IPS-18a (cell line): Measurements from ENCODE around the gene SLC8A1.

Experiments
- H3K27ac ChIP-seq: one replicate; pipeline ENCODE4 v1.5.1; 2013; ENCODE audit warnings: low read length
- H3K27me3 ChIP-seq: one replicate; pipeline ENCODE4 v1.6.1; 2013; ENCODE audit warnings: mild to moderate bottlenecking, low read length; ENCODE audit not compliant: control insufficient read depth, insufficient read depth
- H3K36me3 ChIP-seq: one replicate; pipeline ENCODE4 v1.6.1; 2013; ENCODE audit warnings: low read depth, low read length; ENCODE audit not compliant: control insufficient read depth
- H3K4me1 ChIP-seq: one replicate; pipeline ENCODE4 v1.6.1; 2013; ENCODE audit warnings: low read depth, low read length; ENCODE audit not compliant: control insufficient read depth
- H3K4me3 ChIP-seq: one replicate; pipeline ENCODE4 v1.5.1; 2013; ENCODE audit warnings: low read length
- H3K9ac ChIP-seq: one replicate; pipeline ENCODE4 v1.6.1; 2013; ENCODE audit warnings: mild to moderate bottlenecking, low read length, moderate library complexity
- H3K9me3 ChIP-seq: one replicate; pipeline ENCODE4 v1.6.1; 2013; ENCODE audit warnings: low read depth, low read length; ENCODE audit not compliant: control insufficient read depth

Gene SLC8A1

GRCh38 chr2:40199771-40200170 lies 252.1 kb downstream of the SLC8A1 start:
- no peaks in the 10 kb centered on the region for H3K36me3 ChIP-seq
- H3K4me3 ChIP-seq, result no peak overlapping the region
- H3K4me1 ChIP-seq, result no peaks in the 10 kb centered on the region
- no peak overlapping the region for H3K9ac ChIP-seq
- no peaks in the 10 kb centered on the region for H3K9me3 ChIP-seq
- H3K27ac ChIP-seq, result no peak overlapping the region
- H3K27me3 ChIP-seq, result no peaks in the 10 kb centered on the region

GRCh38 chr2:40197121-40197520 lies 254.8 kb downstream of the SLC8A1 start:
- Histone ChIP-seq H3K36me3 (no peaks in the 10 kb centered on the region), H3K27ac (no peak overlapping the region), H3K4me1 (no peaks in the 10 kb centered on the region), H3K27me3 (no peaks in the 10 kb centered on the region), H3K9me3 (no peaks in the 10 kb centered on the region), H3K4me3 (no peak overlapping the region), H3K9ac (no peak overlapping the region)

GRCh38 chr2:40193670-40194026 lies 258.2 kb downstream of the SLC8A1 start:
- H3K27ac ChIP-seq, result no peak overlapping the region
- no peaks in the 10 kb centered on the region for H3K9me3 ChIP-seq
- H3K36me3 ChIP-seq, result no peaks in the 10 kb centered on the region
- H3K4me1 ChIP-seq, result peaks cover 9% of the 10 kb centered on the region
- H3K27me3 ChIP-seq, result no peaks in the 10 kb centered on the region
- no peak overlapping the region for H3K4me3 ChIP-seq
- no peak overlapping the region for H3K9ac ChIP-seq

- Histone ChIP-seq H3K9ac (no peak overlapping the region), H3K27ac (no peak overlapping the region), H3K36me3 (no peaks in the 10 kb centered on the region), H3K27me3 (no peaks in the 10 kb centered on the region), H3K9me3 (no peaks in the 10 kb centered on the region), H3K4me3 (no peak overlapping the region), H3K4me1 (peaks cover 9% of the 10 kb centered on the region)
Observed at GRCh38 chr2:40192864-40193669, 258.8 kb downstream of the SLC8A1 start.

- Histone ChIP-seq H3K4me1 (peaks cover 16% of the 10 kb centered on the region), H3K27ac (no peak overlapping the region), H3K36me3 (no peaks in the 10 kb centered on the region), H3K4me3 (no peak overlapping the region), H3K9me3 (no peaks in the 10 kb centered on the region), H3K27me3 (no peaks in the 10 kb centered on the region), H3K9ac (no peak overlapping the region)
Observed at GRCh38 chr2:40190457-40190856, 261.4 kb downstream of the SLC8A1 start.

- Histone ChIP-seq H3K9me3 (no peaks in the 10 kb centered on the region), H3K4me3 (no peak overlapping the region)
Observed at GRCh38 chr2:40189881-40190280, 262.0 kb downstream of the SLC8A1 start.

GRCh38 chr2:40187054-40187453 lies 264.8 kb downstream of the SLC8A1 start:
- Histone ChIP-seq H3K27ac (no peak overlapping the region), H3K36me3 (no peaks in the 10 kb centered on the region), H3K4me3 (no peak overlapping the region), H3K4me1 (peaks cover 16% of the 10 kb centered on the region), H3K9me3 (no peaks in the 10 kb centered on the region), H3K27me3 (no peaks in the 10 kb centered on the region), H3K9ac (no peak overlapping the region)

More at GRCh38 chr2:40189881-40190280, 262.0 kb downstream of the SLC8A1 start:
- no peaks in the 10 kb centered on the region for H3K36me3 ChIP-seq
- H3K27ac ChIP-seq, result no peak overlapping the region
- H3K9ac ChIP-seq, result no peak overlapping the region
- H3K27me3 ChIP-seq, result no peaks in the 10 kb centered on the region
- H3K4me1 ChIP-seq, result peaks cover 16% of the 10 kb centered on the region

- Histone ChIP-seq H3K36me3 (no peaks in the 10 kb centered on the region), H3K27ac (no peak overlapping the region), H3K9me3 (no peaks in the 10 kb centered on the region), H3K9ac (no peak overlapping the region), H3K4me1 (peaks cover 8% of the 10 kb centered on the region), H3K4me3 (no peak overlapping the region), H3K27me3 (no peaks in the 10 kb centered on the region)
Observed at GRCh38 chr2:40184551-40184950, 267.3 kb downstream of the SLC8A1 start.

GRCh38 chr2:40181855-40182254 lies 270.0 kb downstream of the SLC8A1 start:
- H3K27ac ChIP-seq, result no peak overlapping the region
- H3K9ac ChIP-seq, result no peak overlapping the region
- no peaks in the 10 kb centered on the region for H3K27me3 ChIP-seq
- H3K36me3 ChIP-seq, result no peaks in the 10 kb centered on the region
- H3K9me3 ChIP-seq, result no peaks in the 10 kb centered on the region
- H3K4me1 ChIP-seq, result peaks cover 4% of the 10 kb centered on the region
- no peak overlapping the region for H3K4me3 ChIP-seq

GRCh38 chr2:40179801-40180200 lies 272.1 kb downstream of the SLC8A1 start:
- Histone ChIP-seq H3K36me3 (no peaks in the 10 kb centered on the region), H3K4me3 (no peak overlapping the region), H3K9me3 (no peaks in the 10 kb centered on the region), H3K4me1 (no peaks in the 10 kb centered on the region), H3K9ac (no peak overlapping the region), H3K27me3 (no peaks in the 10 kb centered on the region), H3K27ac (no peak overlapping the region)

GRCh38 chr2:40178971-40179370 lies 272.9 kb downstream of the SLC8A1 start:
- no peaks in the 10 kb centered on the region for H3K27me3 ChIP-seq
- H3K4me1 ChIP-seq, result no peaks in the 10 kb centered on the region

GRCh38 chr2:40178171-40178778 lies 273.6 kb downstream of the SLC8A1 start:
- Histone ChIP-seq H3K36me3 (no peaks in the 10 kb centered on the region), H3K27me3 (no peaks in the 10 kb centered on the region), H3K27ac (no peak overlapping the region), H3K4me1 (no peaks in the 10 kb centered on the region), H3K9ac (no peak overlapping the region), H3K9me3 (no peaks in the 10 kb centered on the region), H3K4me3 (no peak overlapping the region)

More at GRCh38 chr2:40178971-40179370, 272.9 kb downstream of the SLC8A1 start:
- no peak overlapping the region for H3K9ac ChIP-seq
- no peak overlapping the region for H3K27ac ChIP-seq
- no peaks in the 10 kb centered on the region for H3K9me3 ChIP-seq
- no peak overlapping the region for H3K4me3 ChIP-seq
- no peaks in the 10 kb centered on the region for H3K36me3 ChIP-seq
